Erythroblast (primary cell): ENCODE measurements around the gene RDH14.

Experiments used
- GATA1 ChIP-seq: IDR thresholded peaks from 2 replicates; pipeline ENCODE4 v1.6.1; 2011; ENCODE audit warnings: low read depth, mild to moderate bottlenecking, control low read depth, low read length, moderate library complexity
- POLR2A ChIP-seq: IDR thresholded peaks from 2 replicates; pipeline ENCODE4 v1.6.1; 2011; ENCODE audit warnings: mild to moderate bottlenecking, low read length

GRCh38 chr2:18596993-18597392, 36.5 kb upstream of the RDH14 start:
- no peak for TF ChIP-seq POLR2A
- no peak for TF ChIP-seq GATA1
